Superior temporal gyrus (tissue), 1 donor: ENCODE measurements around the gene RIMBP2.

Source experiments
- DNase-seq: peaks from one replicate; pipeline ENCODE4 v3.0.0-alpha.2; 2016; ENCODE audit errors: extremely low spot score

Gene RIMBP2

GRCh38 chr12:130680451-130680990 is 35.6 kb downstream of the RIMBP2 start:
- no peak for DNase-seq

GRCh38 chr12:130677957-130678558 is 38.0 kb downstream of the RIMBP2 start:
- DNase-seq = no peak

- no peak for DNase-seq
Measured at GRCh38 chr12:130675791-130676190, 40.3 kb downstream of the RIMBP2 start.

GRCh38 chr12:130675121-130675520 is 41.0 kb downstream of the RIMBP2 start:
- no peak for DNase-seq

GRCh38 chr12:130674676-130675075 is 41.4 kb downstream of the RIMBP2 start:
- no peak for DNase-seq

- no peak for DNase-seq
Measured at GRCh38 chr12:130673036-130673705, 42.9 kb downstream of the RIMBP2 start.

- peak; percentile 46 for DNase-seq
Measured at GRCh38 chr12:130672089-130672820, 43.8 kb downstream of the RIMBP2 start.

GRCh38 chr12:130671556-130671955 is 44.5 kb downstream of the RIMBP2 start:
- DNase-seq = no peak

GRCh38 chr12:130669797-130670196 is 46.3 kb downstream of the RIMBP2 start:
- no peak for DNase-seq

- DNase-seq = no peak
Measured at GRCh38 chr12:130669205-130669557, 46.9 kb downstream of the RIMBP2 start.

- no peak for DNase-seq
Measured at GRCh38 chr12:130668286-130669204, 47.6 kb downstream of the RIMBP2 start.

- DNase-seq = no peak
Measured at GRCh38 chr12:130667421-130667960, 48.6 kb downstream of the RIMBP2 start.

- DNase-seq = no peak
Measured at GRCh38 chr12:130666645-130667044, 49.5 kb downstream of the RIMBP2 start.

- DNase-seq = no peak
Measured at GRCh38 chr12:130665753-130666152, 50.3 kb downstream of the RIMBP2 start.

- DNase-seq = no peak
Measured at GRCh38 chr12:130664772-130665171, 51.3 kb downstream of the RIMBP2 start.

GRCh38 chr12:130664252-130664651 is 51.8 kb downstream of the RIMBP2 start:
- DNase-seq = no peak

- DNase-seq = no peak
Measured at GRCh38 chr12:130663514-130663913, 52.6 kb downstream of the RIMBP2 start.

- no peak for DNase-seq
Measured at GRCh38 chr12:130661486-130662255, 54.4 kb downstream of the RIMBP2 start.

- DNase-seq = no peak
Measured at GRCh38 chr12:130661059-130661458, 55.0 kb downstream of the RIMBP2 start.

GRCh38 chr12:130658145-130658911 is 57.8 kb downstream of the RIMBP2 start:
- DNase-seq = no peak
